ENCODE data around the gene RPRD1B. TPM values are rescaled to one million over a fixed set of nuclear protein-coding genes. Genes with fewer than 3 reads are reported as not detected.
A peak's percentile ranks its signal among the peaks of the same experiment; 100 is the strongest.

Gene RPRD1B
- total and polyA plus RNA-seq, 2 experiments from 2014 or later, result 16.5 to 28.0 TPM

DNA sequence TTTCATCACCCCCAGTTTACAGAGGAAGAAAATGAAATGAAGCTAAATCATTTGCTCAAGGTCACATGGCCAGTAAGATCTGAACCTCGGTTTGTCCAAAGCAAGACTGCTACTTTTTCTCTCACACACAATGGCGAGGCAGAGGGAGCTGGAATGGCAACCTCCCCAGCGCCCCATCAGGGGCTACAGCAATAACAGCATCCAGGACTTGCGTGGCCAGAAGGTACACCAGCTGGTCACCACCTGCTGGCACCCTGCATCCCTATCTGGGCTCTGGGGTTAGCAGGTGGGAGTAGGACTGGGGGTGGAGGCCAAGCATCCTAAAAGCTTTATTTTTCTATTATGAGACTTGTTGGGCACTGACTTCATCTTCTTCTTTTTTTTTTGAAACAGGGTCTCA is 41.6 kb upstream of the RPRD1B start:
- no peak for TF ChIP-seq EZH2phosphoT487 (IDR thresholded peaks at IDR 0.05; ENCODE audit: low read depth, severe bottlenecking, unreplicated experiment)
- TF ChIP-seq, protein P1, sequence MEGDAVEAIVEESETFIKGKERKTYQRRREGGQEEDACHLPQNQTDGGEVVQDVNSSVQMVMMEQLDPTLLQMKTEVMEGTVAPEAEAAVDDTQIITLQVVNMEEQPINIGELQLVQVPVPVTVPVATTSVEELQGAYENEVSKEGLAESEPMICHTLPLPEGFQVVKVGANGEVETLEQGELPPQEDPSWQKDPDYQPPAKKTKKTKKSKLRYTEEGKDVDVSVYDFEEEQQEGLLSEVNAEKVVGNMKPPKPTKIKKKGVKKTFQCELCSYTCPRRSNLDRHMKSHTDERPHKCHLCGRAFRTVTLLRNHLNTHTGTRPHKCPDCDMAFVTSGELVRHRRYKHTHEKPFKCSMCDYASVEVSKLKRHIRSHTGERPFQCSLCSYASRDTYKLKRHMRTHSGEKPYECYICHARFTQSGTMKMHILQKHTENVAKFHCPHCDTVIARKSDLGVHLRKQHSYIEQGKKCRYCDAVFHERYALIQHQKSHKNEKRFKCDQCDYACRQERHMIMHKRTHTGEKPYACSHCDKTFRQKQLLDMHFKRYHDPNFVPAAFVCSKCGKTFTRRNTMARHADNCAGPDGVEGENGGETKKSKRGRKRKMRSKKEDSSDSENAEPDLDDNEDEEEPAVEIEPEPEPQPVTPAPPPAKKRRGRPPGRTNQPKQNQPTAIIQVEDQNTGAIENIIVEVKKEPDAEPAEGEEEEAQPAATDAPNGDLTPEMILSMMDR (IDR thresholded peaks at IDR 0.05; ENCODE audit: poor library complexity), result no peak
- no peak for TF ChIP-seq EZH2 (IDR thresholded peaks at IDR 0.05; ENCODE audit: borderline replicate concordance)
- peaks cover 70% of the 10 kb centered on the region for H3K4me1 ChIP-seq (ENCODE audit: insufficient read depth)
- WGBS (ENCODE audit: low lambda C conversion rate, missing lambda C conversion rate), result 100% methylated on average over 4 of the region's 4 CpGs

DNA sequence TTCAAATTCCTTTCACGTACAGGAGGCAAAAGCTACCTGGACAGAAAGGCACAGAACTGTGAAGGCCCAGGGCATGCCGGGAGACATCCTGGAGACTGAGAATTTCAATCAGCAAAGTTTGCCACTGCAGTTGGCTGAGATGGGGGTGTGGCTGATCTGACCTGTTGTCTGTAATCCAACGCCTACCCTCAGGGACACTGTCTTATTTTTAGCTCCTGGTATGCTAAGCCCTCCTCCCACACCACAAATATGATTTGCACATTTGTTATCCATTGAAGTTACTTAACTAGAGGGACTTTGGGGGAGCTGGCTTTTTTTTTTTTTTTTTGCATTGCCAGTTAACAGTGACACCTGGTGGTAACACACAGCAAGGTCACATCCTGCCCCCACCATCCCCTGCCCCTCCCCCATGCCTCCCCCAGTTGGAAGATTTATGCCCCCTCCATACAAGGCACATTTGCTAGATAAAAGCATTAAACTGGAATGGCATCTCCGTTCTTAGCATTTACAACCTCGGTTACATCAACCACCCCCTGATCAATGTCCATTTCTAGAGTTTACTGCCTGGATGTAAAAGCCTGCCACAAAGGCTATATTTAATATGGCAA is 40.6 kb upstream of the RPRD1B start:
- 31% methylated on average over 5 of the region's 5 CpGs for WGBS (ENCODE audit: low lambda C conversion rate, missing lambda C conversion rate)
- Histone ChIP-seq H3K4me3 (no peak overlapping the region), H3K79me2 (no peaks in the 10 kb centered on the region), H3K27ac (peak overlapping the region; percentile 87), H3K4me1 (ENCODE audit: insufficient read depth) (peaks cover 60% of the 10 kb centered on the region), H3K9me3 (ENCODE audit: low read depth) (no peaks in the 10 kb centered on the region), H3K36me3 (replicated peaks; ENCODE audit: insufficient read depth, low read depth) (no peaks in the 10 kb centered on the region), H3K9me2 (replicated peaks; ENCODE audit: insufficient read depth) (no peaks in the 10 kb centered on the region), H2AFZ (no peak overlapping the region), H3K4me2 (peak overlapping the region; percentile 16), H3K27me3 (no peaks in the 10 kb centered on the region), H4K20me1 (ENCODE audit: insufficient read depth, poor library complexity, severe bottlenecking) (no peaks in the 10 kb centered on the region)
- TF ChIP-seq, protein P1 (IDR thresholded peaks at IDR 0.05; ENCODE audit: poor library complexity), result peak; percentile 71
- no peak for TF ChIP-seq EZH2 (IDR thresholded peaks at IDR 0.05; ENCODE audit: borderline replicate concordance)
- TF ChIP-seq EZH2phosphoT487 (IDR thresholded peaks at IDR 0.05; ENCODE audit: low read depth, severe bottlenecking, unreplicated experiment), result no peak
- DNase-seq (ENCODE audit: low spot score), result peak; percentile 69

More for the DNA sequence above, 41.6 kb upstream of the RPRD1B start:
- Histone ChIP-seq H2AFZ (no peak overlapping the region), H3K4me3 (no peak overlapping the region), H3K27ac (peak overlapping the region; percentile 87), H3K4me2 (no peak overlapping the region), H3K9me2 (replicated peaks; ENCODE audit: insufficient read depth) (no peaks in the 10 kb centered on the region), H3K27me3 (no peaks in the 10 kb centered on the region), H3K9me3 (ENCODE audit: low read depth) (no peaks in the 10 kb centered on the region), H4K20me1 (ENCODE audit: insufficient read depth, poor library complexity, severe bottlenecking) (no peaks in the 10 kb centered on the region), H3K79me2 (no peaks in the 10 kb centered on the region), H3K36me3 (replicated peaks; ENCODE audit: insufficient read depth, low read depth) (no peaks in the 10 kb centered on the region)
- no peak for DNase-seq (ENCODE audit: low spot score)

DNA sequence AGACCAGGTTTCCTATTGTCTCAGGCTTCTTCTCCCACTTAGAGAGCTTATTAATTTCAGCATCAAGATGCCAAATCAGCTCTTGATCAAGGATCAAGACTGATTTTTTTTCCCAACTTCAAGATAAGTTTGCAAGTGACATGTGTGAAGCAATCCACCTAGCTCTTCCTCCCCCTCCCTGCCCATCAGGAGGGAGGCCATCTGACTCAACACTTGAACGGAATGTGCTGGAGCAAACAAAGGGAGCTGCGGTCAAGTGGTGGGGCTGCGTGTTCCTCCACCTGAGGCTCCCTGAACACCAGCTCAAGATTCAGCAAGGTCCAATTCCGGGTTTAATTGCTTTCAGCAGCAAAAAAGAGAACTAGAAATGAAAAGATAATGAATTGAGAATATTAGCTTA is 39.0 kb upstream of the RPRD1B start:
- no peak overlapping the region for H3K4me3 ChIP-seq
- no peaks in the 10 kb centered on the region for H4K20me1 ChIP-seq (ENCODE audit: insufficient read depth, poor library complexity, severe bottlenecking)
- peak; percentile 69 for DNase-seq (ENCODE audit: low spot score)
- H3K27ac ChIP-seq, result peak overlapping the region; percentile 79
- H3K9me2 ChIP-seq (replicated peaks; ENCODE audit: insufficient read depth), result no peaks in the 10 kb centered on the region
- 44% methylated on average over 4 of the region's 4 CpGs for WGBS (ENCODE audit: low lambda C conversion rate, missing lambda C conversion rate)
- peaks cover 50% of the 10 kb centered on the region for H3K4me1 ChIP-seq (ENCODE audit: insufficient read depth)
- H2AFZ ChIP-seq, result no peak overlapping the region
- no peaks in the 10 kb centered on the region for H3K79me2 ChIP-seq
- no peaks in the 10 kb centered on the region for H3K36me3 ChIP-seq (replicated peaks; ENCODE audit: insufficient read depth, low read depth)
- TF ChIP-seq, protein P1 (IDR thresholded peaks at IDR 0.05; ENCODE audit: poor library complexity), result no peak
- TF ChIP-seq EZH2phosphoT487 (IDR thresholded peaks at IDR 0.05; ENCODE audit: low read depth, severe bottlenecking, unreplicated experiment) (no peak), EZH2 (IDR thresholded peaks at IDR 0.05; ENCODE audit: borderline replicate concordance) (no peak)
- H3K4me2 ChIP-seq, result peak overlapping the region; percentile 48
- H3K27me3 ChIP-seq, result no peaks in the 10 kb centered on the region
- no peaks in the 10 kb centered on the region for H3K9me3 ChIP-seq (ENCODE audit: low read depth)
